Lower leg skin (tissue), 3 donors: ENCODE data around the gene PUS1.

Experiments
- CTCF ChIP-seq, 3 donors: fragments of 450-650 bp; IDR thresholded peaks; one replicate each; pipeline ENCODE4 v1.5.1; 2016; ENCODE audit warnings: antibody characterized with exemption in 3 of 3, mild to moderate bottlenecking in 3 of 3, moderate library complexity in 2 of 3
- POLR2A ChIP-seq, 2 donors: fragments of 450-650 bp; IDR thresholded peaks; one replicate each; pipeline ENCODE4 v1.6.1; 2016 to 2017; ENCODE audit warnings: antibody characterized with exemption in 2 of 2, mild to moderate bottlenecking in 1 of 2, moderate library complexity in 1 of 2

- no peak for TF ChIP-seq CTCF (IDR thresholded peaks at IDR 0.05)
- TF ChIP-seq POLR2A (IDR thresholded peaks at IDR 0.05): no peak
These were observed 61.2 kb downstream of the PUS1 start for GRCh38 chr12:131990066-131990979.
